Activated CD4-positive, CD25-positive, alpha-beta regulatory T cell treated with anti-CD3 and anti-CD28 coated beads, Interleukin-2, amount 50 U/mL, for 72 hours (primary cell): Measurements from ENCODE around the gene CLEC19A.

Experiments used
- DNase-seq: peaks from one replicate; pipeline ENCODE4 v3.0.0; 2021

Gene CLEC19A

DNA sequence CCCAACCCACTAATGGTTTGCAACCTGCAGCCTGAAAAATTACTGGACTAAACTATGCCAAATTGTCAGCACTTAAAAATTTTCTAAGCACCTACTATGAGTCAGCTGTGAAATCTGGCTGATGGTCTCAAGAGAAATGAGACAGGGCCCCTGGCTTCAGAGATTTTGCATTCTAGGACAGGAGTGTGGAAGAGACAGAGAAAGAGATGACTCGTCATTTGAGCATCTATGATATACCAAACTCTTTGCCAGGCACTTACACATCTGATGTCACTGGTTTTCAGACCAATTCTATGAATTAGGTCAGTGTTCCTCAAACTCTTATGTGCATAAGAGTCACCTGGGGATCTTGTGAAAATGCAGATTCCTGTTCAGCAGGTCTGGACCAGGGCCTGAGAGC lies 44.4 kb downstream of the CLEC19A start:
- DNase-seq = no peak

DNA sequence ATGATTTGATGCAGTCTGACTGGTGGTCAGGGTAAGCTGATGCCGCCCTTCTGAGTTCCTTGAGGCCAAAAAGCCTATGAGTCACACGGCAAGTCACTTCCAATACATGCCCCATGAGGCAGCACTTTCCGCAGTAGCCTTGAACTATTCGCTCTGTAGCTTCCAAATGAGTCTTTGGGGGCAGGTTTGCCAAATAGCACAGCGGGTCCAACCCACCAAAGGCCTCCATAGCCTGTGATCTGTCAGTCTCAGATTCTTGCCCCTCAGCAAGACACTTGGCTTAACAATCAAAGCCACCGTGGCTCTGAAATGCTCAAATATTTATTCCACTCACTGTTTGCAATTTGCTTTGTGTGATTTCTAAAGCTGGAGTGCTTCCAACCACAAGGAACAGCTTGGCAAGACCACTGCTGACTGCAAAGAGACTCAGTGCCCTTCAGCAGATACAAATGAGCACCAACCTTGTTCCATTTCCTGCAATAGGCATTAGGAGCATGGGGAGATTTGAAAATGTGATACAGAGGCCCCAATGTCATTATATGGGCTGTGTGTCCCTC lies 45.4 kb downstream of the CLEC19A start:
- DNase-seq = no peak

DNA sequence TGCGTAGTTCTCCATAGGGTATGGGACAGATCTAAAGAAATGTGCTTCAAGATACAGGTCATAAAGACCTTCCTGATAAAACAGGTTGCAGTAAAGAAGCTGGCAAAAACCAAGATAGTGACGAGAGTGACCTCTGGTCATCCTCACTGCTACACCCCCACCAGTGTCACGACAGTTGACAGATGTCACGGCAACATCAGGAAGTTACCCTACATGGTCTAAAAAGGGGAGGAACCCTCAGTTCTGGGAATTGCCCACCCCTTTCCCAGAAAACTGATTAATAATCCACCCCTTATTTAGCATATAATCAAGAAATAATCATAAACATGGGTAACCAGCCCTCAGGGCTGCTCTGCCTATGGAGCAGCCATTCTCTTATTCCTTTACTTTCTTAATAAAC lies 46.3 kb downstream of the CLEC19A start:
- no peak for DNase-seq

DNA sequence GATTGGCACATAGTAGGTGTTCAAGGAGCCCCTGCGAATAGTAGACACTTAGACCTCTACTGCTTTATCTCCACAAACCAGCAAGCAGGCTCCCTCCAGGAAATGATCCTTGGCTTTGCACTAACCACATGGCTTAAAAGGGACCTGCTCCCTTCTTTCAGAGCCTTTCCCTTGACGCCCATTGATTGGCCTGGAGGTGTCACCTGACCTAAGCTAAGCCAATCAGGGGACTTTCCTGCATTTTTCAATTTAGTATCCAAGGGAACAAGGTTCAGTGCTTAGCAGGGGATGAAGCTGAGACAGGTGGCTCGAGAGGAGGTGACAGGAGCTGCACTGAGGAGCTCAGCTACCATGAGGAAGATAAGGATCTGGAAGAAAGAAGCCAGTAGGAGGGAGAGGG lies 52.8 kb downstream of the CLEC19A start:
- DNase-seq = no peak

DNA sequence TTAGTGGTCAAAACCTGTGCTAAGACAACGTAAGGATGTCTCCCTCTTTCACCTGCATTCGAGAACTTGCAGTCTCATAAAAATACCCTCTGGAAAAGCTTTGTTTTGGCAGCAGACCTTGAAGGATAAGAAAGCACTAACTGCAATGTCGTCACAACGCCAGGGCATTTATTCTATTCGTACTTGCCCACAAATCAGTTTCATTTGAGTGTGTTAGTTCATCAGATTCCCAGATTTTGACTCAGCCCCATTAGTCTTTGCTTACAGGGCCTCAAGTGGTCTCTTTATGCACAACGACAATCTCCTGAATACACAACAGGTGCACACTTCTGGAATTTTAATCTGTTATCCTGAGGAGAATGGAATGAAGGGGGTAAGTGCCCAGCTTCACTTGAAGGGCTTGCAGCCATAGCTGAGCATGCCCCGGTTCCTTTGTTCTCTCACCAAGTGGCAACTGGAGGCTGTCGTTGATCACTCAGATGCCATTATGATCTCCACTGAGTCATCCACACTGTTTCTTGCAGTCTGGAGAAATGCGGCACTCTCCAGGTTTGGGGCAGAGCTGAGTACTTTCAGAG lies 58.8 kb downstream of the CLEC19A start:
- no peak for DNase-seq

DNA sequence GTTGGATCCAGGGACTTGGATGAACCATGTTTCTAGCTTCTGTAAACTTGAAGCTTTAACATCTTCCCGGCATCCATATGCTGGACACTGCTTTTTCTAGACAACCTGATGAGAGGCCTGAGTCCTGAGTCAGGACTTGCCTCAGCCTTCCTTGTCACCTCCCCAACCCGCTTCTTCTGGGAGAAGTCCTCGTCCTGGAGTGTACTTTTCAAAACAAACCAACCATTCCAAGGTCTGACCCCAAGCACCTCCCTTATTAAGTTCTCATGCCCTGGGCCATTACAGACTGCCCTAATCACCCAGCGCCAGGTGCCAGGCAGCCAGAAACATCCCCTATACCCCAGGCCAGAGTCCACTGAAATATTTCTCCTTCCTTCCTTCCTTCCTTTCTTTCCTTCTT lies 59.4 kb downstream of the CLEC19A start:
- no peak for DNase-seq

DNA sequence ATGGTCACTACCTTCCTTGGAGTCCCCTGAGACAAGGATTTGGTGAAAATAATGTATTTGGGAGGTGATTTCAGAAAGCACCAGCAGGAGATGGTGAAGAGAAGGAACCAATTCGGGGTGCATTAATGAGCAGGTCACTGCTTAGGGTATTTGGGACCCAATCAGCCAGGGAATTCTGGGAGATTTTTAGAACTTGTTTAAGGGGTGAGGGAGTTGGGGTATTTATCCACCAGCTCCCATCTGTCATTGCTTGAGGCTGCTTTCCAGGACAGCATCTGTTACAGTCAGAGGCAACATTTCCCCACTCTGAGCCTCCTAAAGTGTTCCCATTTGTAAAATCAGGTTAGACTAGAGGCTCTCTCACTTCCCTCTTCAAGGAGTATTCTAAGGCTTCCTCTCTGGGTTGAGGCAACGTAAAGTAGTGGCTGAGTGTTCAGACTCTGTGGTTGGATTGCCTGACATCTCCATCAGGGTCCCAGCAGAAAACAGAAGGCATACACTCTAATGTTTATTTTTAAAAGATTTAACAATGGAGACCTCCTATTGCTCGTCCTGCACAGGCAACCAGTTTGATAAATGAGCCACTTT lies 60.9 kb downstream of the CLEC19A start:
- no peak for DNase-seq

DNA sequence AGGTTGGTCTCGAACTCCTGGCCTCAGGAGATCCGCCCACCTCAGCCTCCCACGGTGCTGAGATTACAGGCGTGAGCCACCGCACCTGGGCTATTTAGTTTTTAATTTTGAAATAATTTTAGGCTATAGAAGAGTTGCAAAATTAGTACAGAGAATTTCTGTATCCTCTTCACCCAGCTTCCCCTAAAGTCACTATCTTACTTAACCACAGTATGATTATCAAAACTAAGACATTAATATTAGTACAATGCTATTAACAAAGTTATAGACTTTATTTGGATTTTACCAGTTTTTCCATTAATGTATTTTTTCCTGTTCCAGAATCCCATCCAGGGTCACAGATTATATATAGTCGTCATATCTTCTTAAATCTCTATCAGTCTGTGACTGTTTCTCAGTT lies 62.6 kb downstream of the CLEC19A start:
- DNase-seq = no peak

DNA sequence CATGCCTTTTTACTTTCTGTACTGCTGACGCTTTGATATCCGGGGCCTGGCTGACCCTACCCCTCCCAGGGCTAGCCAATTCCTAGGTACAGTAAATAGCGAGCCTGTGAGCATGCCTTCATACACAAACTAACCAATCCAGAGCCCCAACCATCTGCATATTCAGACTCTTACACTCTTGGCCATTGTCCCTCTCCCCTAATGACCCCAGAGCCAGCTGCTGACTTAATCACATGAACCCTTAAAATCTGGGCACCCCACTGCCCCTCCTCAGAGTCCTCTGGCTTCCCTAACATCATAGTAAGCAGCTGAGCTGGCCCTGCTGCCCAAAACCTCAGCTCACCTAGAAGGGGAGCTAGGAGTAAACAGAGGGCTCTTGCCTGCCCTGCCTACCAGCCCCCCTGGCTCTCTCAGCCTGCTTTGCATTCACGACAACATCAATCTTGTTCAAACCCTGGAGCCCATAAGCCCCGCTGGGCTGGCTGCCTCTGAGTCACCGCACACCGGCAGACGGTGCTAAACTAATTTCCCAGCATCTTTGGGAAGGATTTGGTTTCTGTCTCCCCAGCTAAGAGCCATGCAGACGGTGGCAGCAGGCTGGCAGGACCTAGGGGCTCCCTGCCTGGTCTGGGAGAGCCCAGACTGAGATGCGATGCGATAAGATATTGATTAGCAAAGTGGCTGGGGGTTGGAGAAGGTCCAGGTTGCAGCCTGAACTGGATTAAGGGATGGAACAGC lies 63.2 kb downstream of the CLEC19A start:
- DNase-seq = no peak

DNA sequence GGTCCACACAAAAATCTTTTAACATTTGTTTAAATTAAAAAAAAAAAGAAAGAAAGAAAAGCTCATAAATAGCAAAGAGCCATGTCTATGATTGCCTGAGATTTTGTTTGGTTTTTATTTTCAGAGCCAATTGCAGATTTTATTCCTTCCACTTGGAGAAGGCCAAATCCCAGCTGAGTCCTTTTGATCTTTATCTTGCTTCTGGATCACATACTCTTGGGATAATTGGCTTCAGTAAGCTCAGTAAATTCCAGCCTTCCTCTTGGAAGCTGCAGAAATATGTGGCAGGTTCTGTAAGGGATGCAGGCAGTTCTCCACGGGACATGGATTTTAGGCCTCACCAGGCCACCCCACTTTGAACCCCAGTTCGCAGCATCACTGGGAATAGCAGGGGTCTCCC lies 68.8 kb downstream of the CLEC19A start:
- no peak for DNase-seq

DNA sequence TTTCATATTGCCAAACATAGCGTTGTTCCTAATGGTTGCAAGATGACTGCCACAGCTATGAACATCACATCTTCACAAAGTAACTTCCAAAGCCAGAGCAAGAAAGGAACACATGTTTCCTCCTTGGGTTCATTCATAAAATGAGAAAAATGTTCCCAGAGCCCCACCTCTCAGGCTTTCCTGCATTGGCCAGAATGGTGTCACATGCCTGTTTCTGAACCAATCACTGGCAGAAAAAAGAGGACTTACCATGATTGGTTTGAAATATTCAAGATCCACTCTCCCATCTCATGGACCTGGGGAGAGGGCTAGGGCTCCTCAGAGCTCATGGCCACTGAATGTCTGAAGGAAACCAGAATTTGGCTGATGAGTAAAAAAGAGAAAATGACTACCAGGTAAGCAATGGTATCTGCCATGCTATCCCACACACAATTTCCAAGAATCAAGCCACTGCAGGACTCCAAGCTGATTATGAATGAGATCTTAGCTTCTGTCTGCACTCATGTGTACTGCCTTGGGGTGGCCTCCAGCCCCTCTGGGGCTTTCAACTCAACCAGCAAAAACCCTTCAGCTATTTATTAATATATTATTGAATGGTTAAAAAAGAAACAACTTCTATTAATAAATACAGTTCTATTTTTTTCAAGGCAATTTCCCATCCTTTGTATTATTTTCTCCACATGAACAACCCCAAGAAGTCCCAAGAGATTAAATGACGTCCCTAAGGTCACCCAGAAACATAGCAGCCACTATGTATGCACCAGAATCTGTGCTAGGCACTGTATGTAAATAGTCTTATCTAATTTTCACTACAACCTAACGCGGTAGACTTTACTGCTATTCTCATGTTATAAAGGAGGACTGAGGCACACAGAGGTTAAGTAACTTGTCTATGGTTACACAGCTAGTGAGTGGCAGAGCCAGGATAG lies 70.8 kb downstream of the CLEC19A start:
- no peak for DNase-seq

DNA sequence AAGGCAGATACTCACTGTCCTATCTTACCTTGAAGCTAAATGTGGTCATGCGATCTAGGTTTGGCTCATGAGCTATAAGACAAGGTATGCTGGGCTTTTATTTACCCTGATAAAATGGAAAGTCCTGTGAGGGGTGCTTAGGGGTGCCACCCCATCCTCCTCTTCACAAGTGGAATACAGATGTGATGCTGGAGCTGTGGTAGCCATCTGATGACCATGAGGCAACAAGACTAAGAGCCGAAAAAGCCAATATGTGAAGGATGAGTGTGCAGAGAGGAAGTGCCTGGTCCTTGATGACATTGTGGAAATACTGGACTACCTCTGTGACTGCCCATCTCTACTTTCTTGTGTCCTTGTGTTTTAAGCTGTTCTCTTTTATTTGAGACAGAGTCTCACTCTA lies 74.0 kb downstream of the CLEC19A start:
- DNase-seq = no peak
